Heart left ventricle (tissue), 13 donors: ENCODE results near the gene CLDN18.

Experiments
- POLR2A ChIP-seq, 2 donors: fragments of 450-650 bp; IDR thresholded peaks; one replicate each; pipeline ENCODE4 v1.6.1; 2017; ENCODE audit warnings: antibody characterized with exemption in 2 of 2, mild to moderate bottlenecking in 2 of 2, moderate library complexity in 2 of 2
- TF ChIP-seq, protein P1 (sequence below), 12 donors: fragments of 200-600 bp; sonication (generic) in 4 of 12; IDR thresholded peaks; one replicate each; pipeline versions ENCODE4 v1.5.0 to v1.8.0; 2018 to 2022; ENCODE audit warnings: antibody characterized with exemption in 12 of 12, mild to moderate bottlenecking in 5 of 12
- donor health status: ischemic (EF 13 %, LVEDD 7.1; RV severe dilation, severe dysfunction).
- donor health status: DM: no; HTN: yes; CAD: no.
- donor health status: DM: no; HTN: no; CAD: no.
- donor health status: ischemic (EF 25% LVEDD 6.9; RV normal size, moderate dysfunction).
- donor health status: ischemic (EF 25% LVEDD 5.7; RV mildly dilated, moderate dysfunction).
- donor health status: ischemic (EF 35%, LVEDD 5.7; RV mildly dilated, moderate dysfunction).
- donor health status: nonischemic (EF 11% LVEDD 7.7; RV severe dilation, severe dysfunction).
- donor health status: DM: yes; HTN: yes; CAD: no.
- donor health status: PGD.
- donor health status: ischemic (EF 29% LVEDD 5.4; RV normal size, mild dysfunction).
- donor health status: nonischemic (EF 23%, LVEDD 6.1; RV moderate dilation, normal function).

DNA sequence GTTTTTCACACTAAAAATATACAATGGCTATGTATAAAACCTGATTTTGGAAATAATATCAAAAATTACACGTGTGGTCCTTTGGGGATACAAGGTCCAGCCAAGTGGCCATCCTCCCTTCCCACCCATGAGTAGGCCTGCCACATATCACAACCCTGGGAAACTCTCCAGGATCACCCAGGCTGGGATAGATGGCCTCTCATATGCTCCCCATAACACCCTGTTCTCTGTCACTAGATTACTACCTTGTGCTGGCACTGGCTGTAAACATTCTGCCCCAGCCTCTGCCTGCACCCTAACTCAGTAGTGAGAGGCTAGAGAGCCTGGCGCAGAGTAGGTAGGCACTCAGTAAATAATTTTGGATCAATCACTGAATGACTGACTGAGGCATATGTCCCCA lies 52.1 kb downstream of the CLDN18 start:
- TF ChIP-seq, protein P1, sequence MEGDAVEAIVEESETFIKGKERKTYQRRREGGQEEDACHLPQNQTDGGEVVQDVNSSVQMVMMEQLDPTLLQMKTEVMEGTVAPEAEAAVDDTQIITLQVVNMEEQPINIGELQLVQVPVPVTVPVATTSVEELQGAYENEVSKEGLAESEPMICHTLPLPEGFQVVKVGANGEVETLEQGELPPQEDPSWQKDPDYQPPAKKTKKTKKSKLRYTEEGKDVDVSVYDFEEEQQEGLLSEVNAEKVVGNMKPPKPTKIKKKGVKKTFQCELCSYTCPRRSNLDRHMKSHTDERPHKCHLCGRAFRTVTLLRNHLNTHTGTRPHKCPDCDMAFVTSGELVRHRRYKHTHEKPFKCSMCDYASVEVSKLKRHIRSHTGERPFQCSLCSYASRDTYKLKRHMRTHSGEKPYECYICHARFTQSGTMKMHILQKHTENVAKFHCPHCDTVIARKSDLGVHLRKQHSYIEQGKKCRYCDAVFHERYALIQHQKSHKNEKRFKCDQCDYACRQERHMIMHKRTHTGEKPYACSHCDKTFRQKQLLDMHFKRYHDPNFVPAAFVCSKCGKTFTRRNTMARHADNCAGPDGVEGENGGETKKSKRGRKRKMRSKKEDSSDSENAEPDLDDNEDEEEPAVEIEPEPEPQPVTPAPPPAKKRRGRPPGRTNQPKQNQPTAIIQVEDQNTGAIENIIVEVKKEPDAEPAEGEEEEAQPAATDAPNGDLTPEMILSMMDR (IDR thresholded peaks at IDR 0.05), result no peak
- no peak for TF ChIP-seq POLR2A (IDR thresholded peaks at IDR 0.05)
